DOHH2 (cell line): ENCODE measurements around the gene RAB40C.

Experiments
- H3F3A ChIP-seq: fragments of 200-600 bp; sonication (generic), shearing (Covaris generic); 2 replicates; pipeline ENCODE4 v1.6.0; 2016; ENCODE audit warnings: antibody characterized with exemption, mild to moderate bottlenecking; ENCODE audit not compliant: control insufficient read depth, insufficient read depth
- H3K27ac ChIP-seq: fragments of 200-600 bp; sonication (generic); 2 replicates; pipeline ENCODE4 v1.5.1; 2014; ENCODE audit warnings: low read depth, mild to moderate bottlenecking, low read length, moderate library complexity
- H3K27me3 ChIP-seq: fragments of 200-600 bp; sonication (generic); 2 replicates; pipeline ENCODE4 v1.6.1; 2014; ENCODE audit warnings: mild to moderate bottlenecking, low read length, mixed read lengths; ENCODE audit not compliant: control insufficient read depth
- H3K36me3 ChIP-seq: fragments of 200-600 bp; sonication (generic); 2 replicates; pipeline ENCODE4 v1.6.1; 2014; ENCODE audit warnings: mild to moderate bottlenecking, low read length, moderate library complexity, mixed read lengths; ENCODE audit not compliant: control insufficient read depth
- H3K4me1 ChIP-seq: fragments of 200-600 bp; sonication (generic); 2 replicates; pipeline ENCODE4 v1.6.1; 2014; ENCODE audit warnings: mild to moderate bottlenecking, low read length, mixed read lengths; ENCODE audit not compliant: control insufficient read depth
- H3K4me2 ChIP-seq: fragments of 200-600 bp; sonication (generic); 2 replicates; pipeline ENCODE4 v1.6.0; 2014; ENCODE audit warnings: mild to moderate bottlenecking, low read length, moderate library complexity
- H3K4me3 ChIP-seq: fragments of 200-600 bp; sonication (generic); 2 replicates; pipeline ENCODE4 v1.5.1; 2014; ENCODE audit warnings: mild to moderate bottlenecking, low read length, mixed read lengths
- H3K79me2 ChIP-seq: fragments of 200-600 bp; sonication (generic); 2 replicates; pipeline ENCODE4 v1.6.1; 2014; ENCODE audit warnings: mild to moderate bottlenecking, low read length, mixed read lengths; ENCODE audit not compliant: control insufficient read depth
- H3K9me2 ChIP-seq: fragments of 200-600 bp; sonication (generic); replicated peaks from 2 replicates; pipeline ENCODE4 v1.6.1; 2014; ENCODE audit warnings: mild to moderate bottlenecking, low read length, mixed read lengths; ENCODE audit not compliant: control insufficient read depth
- H3K9me3 ChIP-seq: fragments of 200-600 bp; sonication (generic); 2 replicates; pipeline ENCODE4 v1.6.1; 2014; ENCODE audit warnings: antibody characterized with exemption, low read length, mixed read lengths; ENCODE audit not compliant: control insufficient read depth, insufficient read depth
- H4K20me1 ChIP-seq: fragments of 200-600 bp; sonication (generic); 2 replicates; pipeline ENCODE4 v1.6.0; 2014; ENCODE audit warnings: low read depth, mild to moderate bottlenecking, antibody characterized with exemption, low read length, moderate library complexity; ENCODE audit not compliant: control insufficient read depth, insufficient read depth
- CTCF ChIP-seq: fragments of 200-600 bp; sonication (generic); IDR thresholded peaks from one replicate; pipeline ENCODE4 v1.5.1; 2014; ENCODE audit warnings: antibody characterized with exemption, mild to moderate bottlenecking, low read depth, low read length; ENCODE audit not compliant: poor library complexity, severe bottlenecking
- EZH2phosphoT487 ChIP-seq: fragments of 200-600 bp; sonication (generic); IDR thresholded peaks from 2 replicates; pipeline ENCODE4 v1.6.1; 2017; ENCODE audit warnings: borderline replicate concordance, mild to moderate bottlenecking, antibody characterized with exemption, low read length, moderate library complexity, mixed read lengths

Gene RAB40C

GRCh38 chr16:609984-610383, 20.1 kb downstream of the RAB40C start:
- Histone ChIP-seq H3K4me3 (no peak overlapping the region), H4K20me1 (no peaks in the 10 kb centered on the region), H3K4me2 (no peak overlapping the region), H3K9me3 (peaks cover 10% of the 10 kb centered on the region; the same call in 1 of the 2 replicates), H3F3A (no peaks in the 10 kb centered on the region), H3K27ac (no peak overlapping the region), H3K27me3 (no peaks in the 10 kb centered on the region), H3K36me3 (no peaks in the 10 kb centered on the region), H3K4me1 (no peaks in the 10 kb centered on the region), H3K9me2 (no peaks in the 10 kb centered on the region), H3K79me2 (peaks cover 7% of the 10 kb centered on the region; the same call in 1 of the 2 replicates)
- TF ChIP-seq EZH2phosphoT487: no peak
- no peak for TF ChIP-seq CTCF

GRCh38 chr16:610513-611381, 20.9 kb downstream of the RAB40C start:
- no peak for TF ChIP-seq EZH2phosphoT487
- peak; percentile 86 for TF ChIP-seq CTCF
- Histone ChIP-seq H3K4me3 (no peak overlapping the region), H4K20me1 (no peaks in the 10 kb centered on the region), H3K79me2 (0 out of 2 replicates have a peak, but pooled peaks cover 3% of the 10 kb centered on the region), H3K9me2 (no peaks in the 10 kb centered on the region), H3K27ac (no peak overlapping the region), H3K36me3 (no peaks in the 10 kb centered on the region), H3K4me2 (no peak overlapping the region), H3F3A (no peaks in the 10 kb centered on the region), H3K4me1 (no peaks in the 10 kb centered on the region), H3K9me3 (peaks cover 7% of the 10 kb centered on the region; the same call in 1 of the 2 replicates), H3K27me3 (no peaks in the 10 kb centered on the region)

GRCh38 chr16:615122-615521, 25.3 kb downstream of the RAB40C start:
- no peak overlapping the region for H3K27ac ChIP-seq
- H3K4me3 ChIP-seq: no peak overlapping the region
- no peaks in the 10 kb centered on the region for H3K79me2 ChIP-seq
- H3K9me3 ChIP-seq: no peaks in the 10 kb centered on the region
- no peaks in the 10 kb centered on the region for H3K9me2 ChIP-seq
- H3K27me3 ChIP-seq: no peaks in the 10 kb centered on the region
- H3K4me2 ChIP-seq: no peak overlapping the region
- H3K4me1 ChIP-seq: no peaks in the 10 kb centered on the region
- no peaks in the 10 kb centered on the region for H3F3A ChIP-seq
- no peaks in the 10 kb centered on the region for H4K20me1 ChIP-seq
- no peak for TF ChIP-seq CTCF
- no peaks in the 10 kb centered on the region for H3K36me3 ChIP-seq
